ENCODE measurements around the gene PTH1R.

DNA sequence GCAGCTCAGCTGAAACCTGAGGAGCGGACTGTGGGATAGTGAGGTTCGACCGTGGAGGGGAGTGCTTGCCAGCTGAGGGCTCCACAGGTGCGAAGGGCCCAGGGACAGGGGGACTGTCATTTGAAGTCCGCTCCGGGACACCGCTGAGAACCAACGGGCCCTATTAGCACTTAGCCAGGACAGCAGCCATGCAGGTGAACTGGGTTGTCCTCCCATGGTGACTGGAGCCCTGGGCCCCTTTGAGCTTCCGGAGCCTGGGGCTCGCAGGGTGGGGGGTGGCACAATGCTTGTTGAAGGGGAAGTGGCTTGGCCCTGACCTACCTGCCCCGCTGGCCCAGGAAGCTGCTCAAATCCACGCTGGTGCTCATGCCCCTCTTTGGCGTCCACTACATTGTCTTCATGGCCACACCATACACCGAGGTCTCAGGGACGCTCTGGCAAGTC, 24.7 kb downstream of the PTH1R start:
- TF ChIP-seq SIN3A (IDR thresholded peaks at IDR 0.05; ENCODE audit: low read depth, low read length) (no peak), BHLHE40 (IDR thresholded peaks at IDR 0.05; ENCODE audit: borderline replicate concordance in 1 of 2, low read depth in 2 of 2, low read length in 1 of 2) (no peak)

Measured in GM12878 (cell line).